ENCODE results near the gene MED15. TPM values are rescaled to one million over a fixed set of nuclear protein-coding genes. Genes with fewer than 3 reads are reported as not detected.

MED15 gene
- total RNA-seq, 1 experiment from 2014 or later, result 94.7 TPM

GRCh38 chr22:20625270-20625669 is 117.9 kb downstream of the MED15 start:
- Histone ChIP-seq H3K9me3 (no peaks in the 10 kb centered on the region), H3K36me3 (ENCODE audit: control insufficient read depth, insufficient read depth, low read length) (no peaks in the 10 kb centered on the region), H3K4me3 (ENCODE audit: low read depth, low read length) (no peak overlapping the region), H3K4me1 (no peaks in the 10 kb centered on the region), H3K27me3 (replicated peaks; ENCODE audit: control insufficient read depth, insufficient read depth, low read length) (no peaks in the 10 kb centered on the region)
- Mint-ChIP-seq H3K9me3 (ENCODE audit: unreplicated experiment) (no peaks in the 10 kb centered on the region), H3K27me3 (ENCODE audit: insufficient read depth, unreplicated experiment) (no peaks in the 10 kb centered on the region), H3K4me1 (ENCODE audit: low read depth, unreplicated experiment) (no peaks in the 10 kb centered on the region), H3K36me3 (ENCODE audit: insufficient read depth, unreplicated experiment) (no peaks in the 10 kb centered on the region), H3K27ac (ENCODE audit: unreplicated experiment) (no peak overlapping the region), H3K4me3 (ENCODE audit: unreplicated experiment) (no peak overlapping the region)
- TF ChIP-seq CTCF (IDR thresholded peaks at IDR 0.05; ENCODE audit: insufficient read depth in 1 of 2, low read depth in 1 of 2, low read length in 1 of 2, severe bottlenecking in 1 of 2, unreplicated experiment in 1 of 2), result no peak
- ChIA-PET CTCF (no interaction called here), POLR2A (no interaction called here)
- DNase-seq, result no peak
- no TSS peak for BruUV-seq (replicated peaks)
- intact Hi-C loops (cut with micrococcal nuclease; ENCODE audit: unreplicated experiment), result no loop called here

DNA sequence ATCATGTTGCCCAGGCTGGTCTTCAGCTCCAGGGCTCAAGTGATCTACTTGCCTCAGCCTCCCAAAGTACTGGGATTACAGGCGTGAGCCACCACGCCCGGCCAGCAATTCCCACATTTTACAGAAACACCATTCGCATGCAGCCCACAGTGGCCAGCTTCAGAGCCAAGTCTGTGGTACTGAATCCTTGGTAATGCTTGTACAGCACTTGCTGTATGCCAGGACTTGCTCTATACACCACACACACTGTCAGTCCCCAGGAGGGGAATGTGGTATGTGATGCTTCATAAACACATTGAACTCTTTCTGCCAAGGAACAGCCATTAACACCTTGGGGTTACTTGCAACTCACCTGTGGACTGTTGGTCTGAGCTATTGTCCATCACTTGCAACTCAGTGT is 119.4 kb downstream of the MED15 start:
- Mint-ChIP-seq H3K4me3 (ENCODE audit: unreplicated experiment) (no peak overlapping the region), H3K36me3 (ENCODE audit: insufficient read depth, unreplicated experiment) (no peaks in the 10 kb centered on the region), H3K27me3 (ENCODE audit: insufficient read depth, unreplicated experiment) (no peaks in the 10 kb centered on the region), H3K27ac (ENCODE audit: unreplicated experiment) (no peak overlapping the region), H3K9me3 (ENCODE audit: unreplicated experiment) (no peaks in the 10 kb centered on the region), H3K4me1 (ENCODE audit: low read depth, unreplicated experiment) (no peaks in the 10 kb centered on the region)
- no TSS peak for BruUV-seq (replicated peaks)
- POLR2A ChIA-PET, result no interaction called here
- Histone ChIP-seq H3K9me3 (no peaks in the 10 kb centered on the region), H3K4me1 (no peaks in the 10 kb centered on the region), H3K36me3 (ENCODE audit: control insufficient read depth, insufficient read depth, low read length) (no peaks in the 10 kb centered on the region), H3K4me3 (ENCODE audit: low read depth, low read length) (no peak overlapping the region), H3K27me3 (replicated peaks; ENCODE audit: control insufficient read depth, insufficient read depth, low read length) (no peaks in the 10 kb centered on the region)
- intact Hi-C loops (cut with micrococcal nuclease; ENCODE audit: unreplicated experiment), result no loop called here
- no peak for TF ChIP-seq CTCF (IDR thresholded peaks at IDR 0.05; ENCODE audit: insufficient read depth in 1 of 2, low read depth in 1 of 2, low read length in 1 of 2, severe bottlenecking in 1 of 2, unreplicated experiment in 1 of 2)
- DNase-seq, result no peak
- CTCF ChIA-PET, result interaction anchor here (0.6 kb wide), 1 partner anchor 221 kb away, joined by 7 read pairs; no protein-coding TSS in a partner anchor

- Histone ChIP-seq H3K36me3 (ENCODE audit: control insufficient read depth, insufficient read depth, low read length) (no peaks in the 10 kb centered on the region), H3K4me1 (no peaks in the 10 kb centered on the region), H3K27me3 (replicated peaks; ENCODE audit: control insufficient read depth, insufficient read depth, low read length) (no peaks in the 10 kb centered on the region), H3K4me3 (ENCODE audit: low read depth, low read length) (no peak overlapping the region), H3K9me3 (no peaks in the 10 kb centered on the region)
- Mint-ChIP-seq H3K27ac (ENCODE audit: unreplicated experiment) (no peak overlapping the region), H3K27me3 (ENCODE audit: insufficient read depth, unreplicated experiment) (no peaks in the 10 kb centered on the region), H3K9me3 (ENCODE audit: unreplicated experiment) (no peaks in the 10 kb centered on the region), H3K4me1 (ENCODE audit: low read depth, unreplicated experiment) (no peaks in the 10 kb centered on the region), H3K36me3 (ENCODE audit: insufficient read depth, unreplicated experiment) (no peaks in the 10 kb centered on the region), H3K4me3 (ENCODE audit: unreplicated experiment) (no peak overlapping the region)
- no peak for DNase-seq
- intact Hi-C loops (cut with micrococcal nuclease; ENCODE audit: unreplicated experiment), result no loop called here
- no peak for TF ChIP-seq CTCF (IDR thresholded peaks at IDR 0.05; ENCODE audit: insufficient read depth in 1 of 2, low read depth in 1 of 2, low read length in 1 of 2, severe bottlenecking in 1 of 2, unreplicated experiment in 1 of 2)
- POLR2A ChIA-PET, result no interaction called here
- no TSS peak for BruUV-seq (replicated peaks)
- CTCF ChIA-PET, result no interaction called here
Measured at GRCh38 chr22:20627432-20627831, 120.0 kb downstream of the MED15 start.

Measured in Caco-2 (cell line).